ENCODE data around the gene MLANA. TPM values are rescaled to one million over a fixed set of nuclear protein-coding genes. Genes with fewer than 3 reads are reported as not detected.

Gene MLANA
- total RNA-seq, 4 donors from 2014 or later, result not detected

- WGBS, 2 donors (ENCODE audit: low coverage in 1 of 2), result 83 to 100% methylated on average over 1 of the region's 1 CpG
- H3K27me3 ChIP-seq, result no peaks in the 10 kb centered on the region
- H3K4me1 ChIP-seq, result peaks cover 0 to 14% (median 0%) of the 10 kb centered on the region in 3 donors
- no peak for TF ChIP-seq POLR2AphosphoS5 (IDR thresholded peaks at IDR 0.05)
- no peak for TF ChIP-seq EP300 (IDR thresholded peaks at IDR 0.05)
- no peak for TF ChIP-seq CTCF (IDR thresholded peaks at IDR 0.05)
- TF ChIP-seq POLR2A (IDR thresholded peaks at IDR 0.05), result no peak
- H3K36me3 ChIP-seq, result peaks cover 0 to 4% of the 10 kb centered on the region in 2 donors
- no peak overlapping the region for H3K27ac ChIP-seq
- no peak for ATAC-seq
- H3K9me3 ChIP-seq, result no peaks in the 10 kb centered on the region
- no peak overlapping the region for H3K4me3 ChIP-seq
These were observed 45.5 kb upstream of the MLANA start for GRCh38 chr9:5845157-5845531.

GRCh38 chr9:5846096-5846495 is 44.6 kb upstream of the MLANA start:
- no peak for ATAC-seq
- Histone ChIP-seq H3K4me3 (no peak overlapping the region), H3K27me3 (no peaks in the 10 kb centered on the region), H3K36me3 (peaks cover 0 to 4% of the 10 kb centered on the region in 2 donors), H3K4me1 (peaks cover 0 to 14% (median 0%) of the 10 kb centered on the region in 3 donors), H3K9me3 (no peaks in the 10 kb centered on the region), H3K27ac (no peak overlapping the region)
- TF ChIP-seq EP300 (IDR thresholded peaks at IDR 0.05) (no peak), POLR2AphosphoS5 (IDR thresholded peaks at IDR 0.05) (no peak), POLR2A (IDR thresholded peaks at IDR 0.05) (no peak), CTCF (IDR thresholded peaks at IDR 0.05) (no peak)
- no CpG with 5 or more reads among the region's 1 CpG for WGBS, 2 donors (ENCODE audit: low coverage in 1 of 2)

GRCh38 chr9:5846501-5846921 is 44.2 kb upstream of the MLANA start:
- Histone ChIP-seq H3K36me3 (peaks cover 0 to 2% of the 10 kb centered on the region in 2 donors), H3K4me3 (no peak overlapping the region), H3K27ac (no peak overlapping the region), H3K4me1 (peaks cover 0 to 14% (median 0%) of the 10 kb centered on the region in 3 donors), H3K9me3 (no peaks in the 10 kb centered on the region), H3K27me3 (no peaks in the 10 kb centered on the region)
- ATAC-seq, result no peak
- WGBS, 2 donors (ENCODE audit: low coverage in 1 of 2), result 82 to 100% methylated on average over 2 to 4 of the region's 4 CpGs
- no peak for TF ChIP-seq CTCF (IDR thresholded peaks at IDR 0.05)
- TF ChIP-seq POLR2A (IDR thresholded peaks at IDR 0.05), result no peak
- TF ChIP-seq POLR2AphosphoS5 (IDR thresholded peaks at IDR 0.05), result no peak
- no peak for TF ChIP-seq EP300 (IDR thresholded peaks at IDR 0.05)

GRCh38 chr9:5848372-5848882 is 42.3 kb upstream of the MLANA start:
- no peak overlapping the region for H3K4me3 ChIP-seq
- H3K27me3 ChIP-seq, result no peaks in the 10 kb centered on the region
- TF ChIP-seq POLR2A (IDR thresholded peaks at IDR 0.05) (no peak), CTCF (IDR thresholded peaks at IDR 0.05) (no peak), EP300 (IDR thresholded peaks at IDR 0.05) (no peak), POLR2AphosphoS5 (IDR thresholded peaks at IDR 0.05) (no peak)
- 81 to 86% methylated on average over 3 of the region's 3 CpGs for WGBS, 2 donors (ENCODE audit: low coverage in 1 of 2)
- no peaks in the 10 kb centered on the region for H3K36me3 ChIP-seq
- ATAC-seq, result no peak
- H3K9me3 ChIP-seq, result no peaks in the 10 kb centered on the region
- no peak overlapping the region for H3K27ac ChIP-seq
- peaks cover 0 to 5% (median 0%) of the 10 kb centered on the region in 3 donors for H3K4me1 ChIP-seq

DNA sequence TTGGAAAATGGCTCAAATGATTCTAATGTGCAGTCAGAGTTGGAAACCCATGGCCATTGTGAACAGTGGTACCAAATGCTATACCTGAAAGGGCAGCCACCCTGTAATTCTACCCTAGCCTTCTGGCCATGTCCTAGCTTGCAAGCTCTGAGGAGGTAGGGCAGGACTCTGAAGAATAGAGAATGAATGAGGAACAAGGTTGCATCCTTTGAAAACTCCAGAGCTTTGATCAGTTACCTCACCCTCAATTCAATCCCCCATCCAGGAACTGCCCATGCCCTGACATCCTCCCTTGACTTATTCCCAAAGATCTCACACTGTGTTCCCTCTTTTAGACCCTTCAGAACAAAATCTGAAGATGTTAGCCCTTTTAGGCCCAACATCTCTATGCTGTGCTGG is 40.0 kb upstream of the MLANA start:
- H3K4me3 ChIP-seq, result no peak overlapping the region
- H3K4me1 ChIP-seq, result no peaks in the 10 kb centered on the region
- ATAC-seq, result no peak
- H3K9me3 ChIP-seq, result no peaks in the 10 kb centered on the region
- peaks cover 0 to 12% of the 10 kb centered on the region in 2 donors for H3K36me3 ChIP-seq
- no peak overlapping the region for H3K27ac ChIP-seq
- no peak for TF ChIP-seq EP300 (IDR thresholded peaks at IDR 0.05)
- H3K27me3 ChIP-seq, result no peaks in the 10 kb centered on the region

Data from gastroesophageal sphincter (tissue), 4 donors.